HG03354 (cell line): ENCODE measurements around the gene BMP2.

ENCODE experiments used
- ATAC-seq: cut with Tn5 transposase; IDR thresholded peaks from one replicate; pipeline ENCODE4 v1.9.1; 2021; ENCODE audit warnings: mild to moderate bottlenecking; ENCODE audit not compliant: unreplicated experiment, poor library complexity, severe bottlenecking

Gene BMP2

GRCh38 chr20:6827472-6827871 lies 60.0 kb downstream of the BMP2 start:
- ATAC-seq = no peak

- ATAC-seq = peak; percentile 98
Observed at GRCh38 chr20:6828794-6829423, 61.4 kb downstream of the BMP2 start.

GRCh38 chr20:6829510-6830116 lies 62.1 kb downstream of the BMP2 start:
- ATAC-seq = no peak
